SU-DHL-6 (cell line): Measurements from ENCODE around the gene KRT80.

Experiments used
- H2AFZ ChIP-seq: fragments of 200-600 bp; sonication (generic); 2 replicates; pipeline ENCODE4 v1.6.1; 2014; ENCODE audit warnings: low read depth, mild to moderate bottlenecking, moderate library complexity, mixed read lengths, antibody characterized with exemption, low read length; ENCODE audit not compliant: severe bottlenecking
- H3F3A ChIP-seq: fragments of 200-600 bp; shearing (Covaris generic); 2 replicates; pipeline ENCODE4 v1.6.0; 2016; ENCODE audit warnings: antibody characterized with exemption, mild to moderate bottlenecking; ENCODE audit not compliant: insufficient read depth
- H3K27ac ChIP-seq: fragments of 200-600 bp; sonication (generic); 2 replicates; pipeline ENCODE4 v1.5.1; 2016; ENCODE audit warnings: low read depth, mild to moderate bottlenecking, low read length, moderate library complexity, mixed read lengths
- H3K27me3 ChIP-seq: fragments of 200-600 bp; sonication (generic), shearing (Covaris generic); 2 replicates; pipeline ENCODE4 v1.6.0; 2014; ENCODE audit warnings: mild to moderate bottlenecking, low read length
- H3K36me3 ChIP-seq: fragments of 200-600 bp; sonication (generic); 2 replicates; pipeline ENCODE4 v1.6.1; 2014; ENCODE audit warnings: mild to moderate bottlenecking, low read length, mixed read lengths
- H3K4me2 ChIP-seq: fragments of 300-600, 200-600 bp; shearing (Covaris generic), sonication (generic); 2 replicates; pipeline ENCODE4 v1.6.0; 2014; ENCODE audit warnings: low read length, low read depth, mild to moderate bottlenecking; ENCODE audit not compliant: poor library complexity, severe bottlenecking
- H3K4me3 ChIP-seq: fragments of 200-600 bp; sonication (generic); 2 replicates; pipeline ENCODE4 v1.5.1; 2014; ENCODE audit warnings: antibody characterized with exemption, low read length, mild to moderate bottlenecking, mixed read lengths; ENCODE audit not compliant: insufficient read depth, poor library complexity, severe bottlenecking
- H3K79me2 ChIP-seq: fragments of 200-600 bp; sonication (generic); 2 replicates; pipeline ENCODE4 v1.6.1; 2014; ENCODE audit warnings: mild to moderate bottlenecking, low read length, moderate library complexity; ENCODE audit not compliant: insufficient read depth
- H3K9ac ChIP-seq: fragments of 200-600 bp; sonication (generic); 2 replicates; pipeline ENCODE4 v1.7.0; 2014; ENCODE audit warnings: mild to moderate bottlenecking, low read length
- H3K9me2 ChIP-seq: fragments of 200-600 bp; sonication (generic); replicated peaks from 2 replicates; pipeline ENCODE4 v1.6.1; 2014; ENCODE audit warnings: low read length; ENCODE audit not compliant: insufficient read depth
- H3K9me3 ChIP-seq: fragments of 200-600 bp; sonication (generic); 2 replicates; pipeline ENCODE4 v1.6.1; 2014; ENCODE audit warnings: low read length, mixed read lengths; ENCODE audit not compliant: insufficient read depth
- H4K20me1 ChIP-seq: fragments of 200-600 bp; sonication (generic); 2 replicates; pipeline ENCODE4 v1.6.1; 2014; ENCODE audit warnings: low read depth, mild to moderate bottlenecking, antibody characterized with exemption, low read length, moderate library complexity, mixed read lengths
- CTCF ChIP-seq: fragments of 200-600 bp; sonication (generic); IDR thresholded peaks from one replicate; pipeline ENCODE4 v1.5.1; 2017; ENCODE audit warnings: antibody characterized with exemption, mild to moderate bottlenecking, low read length, moderate library complexity; ENCODE audit not compliant: insufficient read depth, poor library complexity, severe bottlenecking
- EZH2phosphoT487 ChIP-seq: fragments of 200-600 bp; sonication (generic), shearing (Covaris generic); conservative IDR thresholded peaks from 2 replicates; pipeline ENCODE4 v1.6.1; 2018; ENCODE audit warnings: mild to moderate bottlenecking, antibody characterized with exemption, low read length, moderate library complexity, mixed read lengths

KRT80 gene

GRCh38 chr12:52175371-52176350 lies 16.2 kb downstream of the KRT80 start:
- Histone ChIP-seq H3K9ac (no peak overlapping the region), H4K20me1 (no peaks in the 10 kb centered on the region), H3F3A (no peaks in the 10 kb centered on the region), H3K4me2 (no peak overlapping the region), H3K27me3 (no peaks in the 10 kb centered on the region), H3K9me2 (no peaks in the 10 kb centered on the region), H3K79me2 (no peaks in the 10 kb centered on the region), H3K27ac (no peak overlapping the region), H2AFZ (no peak overlapping the region), H3K9me3 (no peaks in the 10 kb centered on the region), H3K4me3 (no peak overlapping the region), H3K36me3 (no peaks in the 10 kb centered on the region)
- TF ChIP-seq EZH2phosphoT487 = no peak
- no peak for TF ChIP-seq CTCF

GRCh38 chr12:52173526-52173925 lies 18.3 kb downstream of the KRT80 start:
- no peaks in the 10 kb centered on the region for H3F3A ChIP-seq
- H3K4me2 ChIP-seq = no peak overlapping the region
- H3K9me3 ChIP-seq = no peaks in the 10 kb centered on the region
- H2AFZ ChIP-seq = no peak overlapping the region
- H3K79me2 ChIP-seq = no peaks in the 10 kb centered on the region
- no peak overlapping the region for H3K4me3 ChIP-seq
- H3K36me3 ChIP-seq = no peaks in the 10 kb centered on the region
- H4K20me1 ChIP-seq = no peaks in the 10 kb centered on the region
- TF ChIP-seq EZH2phosphoT487 (no peak), CTCF (no peak)
- no peak overlapping the region for H3K27ac ChIP-seq
- H3K27me3 ChIP-seq = no peaks in the 10 kb centered on the region
- H3K9me2 ChIP-seq = no peaks in the 10 kb centered on the region
- no peak overlapping the region for H3K9ac ChIP-seq

GRCh38 chr12:52172956-52173355 lies 18.9 kb downstream of the KRT80 start:
- Histone ChIP-seq H3K79me2 (no peaks in the 10 kb centered on the region), H3K9me2 (no peaks in the 10 kb centered on the region), H3K36me3 (no peaks in the 10 kb centered on the region), H3F3A (no peaks in the 10 kb centered on the region), H3K9me3 (no peaks in the 10 kb centered on the region), H3K27me3 (no peaks in the 10 kb centered on the region), H3K9ac (no peak overlapping the region), H3K4me2 (no peak overlapping the region), H3K4me3 (no peak overlapping the region), H2AFZ (no peak overlapping the region), H4K20me1 (no peaks in the 10 kb centered on the region), H3K27ac (no peak overlapping the region)
- no peak for TF ChIP-seq CTCF
- TF ChIP-seq EZH2phosphoT487 = no peak
